Psoas muscle (tissue), 8 donors: Measurements from ENCODE around the gene DNAJB1. TPM values are rescaled to one million over a fixed set of nuclear protein-coding genes. Genes with fewer than 3 reads are reported as not detected.
A peak's percentile ranks its signal among the peaks of the same experiment; 100 is the strongest.

Experiments
- ATAC-seq, 4 donors: fragments of 200-7000 bp; cut with Tn5 transposase; one replicate each; pipeline ENCODE4 v1.9.1; 2020; ENCODE audit warnings: moderate library complexity in 3 of 4, mild to moderate bottlenecking in 2 of 4
- DNase-seq, 2 donors: peaks; one replicate each; pipeline ENCODE4 v3.0.0-alpha.2; 2020
- H3K27ac ChIP-seq: fragments of 200-600 bp; one replicate; pipeline ENCODE4 v1.8.0; 2022
- H3K27me3 ChIP-seq, 3 donors: fragments of 200-600 bp in 1 of 3; one replicate each; pipeline versions ENCODE4 v1.6.1 to v1.8.0; 2013 to 2022; ENCODE audit warnings: low read length in 2 of 3, mild to moderate bottlenecking in 2 of 3, moderate library complexity in 1 of 3; ENCODE audit not compliant: insufficient read depth in 3 of 3
- H3K36me3 ChIP-seq, 2 donors: fragments of 200-600 bp in 1 of 2; one replicate each; pipeline versions ENCODE4 v1.6.1 to v1.8.0; 2013 to 2022; ENCODE audit warnings: low read depth in 1 of 2, mild to moderate bottlenecking in 1 of 2, moderate library complexity in 1 of 2; ENCODE audit not compliant: insufficient read depth in 1 of 2
- H3K4me1 ChIP-seq: fragments of 200-600 bp; one replicate; pipeline ENCODE4 v1.8.0; 2022
- H3K4me3 ChIP-seq: fragments of 200-600 bp; one replicate; pipeline ENCODE4 v1.8.0; 2022; ENCODE audit warnings: mild to moderate bottlenecking
- H3K9me3 ChIP-seq: fragments of 200-600 bp; one replicate; pipeline ENCODE4 v1.8.0; 2022
- WGBS, 3 donors: extraction: QIAGEN DNeasy Blood & Tissue Kit; methylation state at CpG; one replicate each; pipeline versions ENCODE4 v1.1.6 to v1.1.7; 2013; 5-methylcytosine and 5-hydroxymethylcytosine counted together
- intact Hi-C, 2 donors: fragments of 100-400 bp; cut with DNase I; formaldehyde crosslinking; loops; one replicate each; pipeline versions ENCODE4 v1.11.0 to v1.14.2; 2022
- polyA plus RNA-seq, 3 donors: library from polyadenylated mRNA; stranded (reverse); fragments of 200-250 nt; gene quantifications; one replicate each; pipeline ENCODE4 v1.2.3, GENCODE V29; 2013
- total RNA-seq, 4 donors: library from RNA; stranded (reverse); fragmentation: NEBNext Ultra II Directional in 2 of 4; extraction: Animal tissue kit (Norgen Biotek cat#: 25700) in 2 of 4; gene quantifications; one replicate each; pipeline versions ENCODE4 v1.2.1 to v1.2.4, GENCODE V29; 2021 to 2023
- TF ChIP-seq, protein P1 (sequence below): fragments of 200-600 bp; IDR thresholded peaks from one replicate; pipeline ENCODE4 v1.8.0; 2022; ENCODE audit warnings: antibody characterized with exemption
- donor health status: healthy with polysubstance abuse.
- donor health status: DM: no; HTN: no; CAD: no; lungs with moderate emphysema.
- donor health status: Bipolar disorder and iron deficiency.
- donor health status: healthy.
- donor health status: DM: yes; HTN: yes; CAD: no.
- donor health status: DM: no; HTN: no; CAD: no.
- donor health status: DM: no; HTN: no; CAD: no.
- donor health status: DM: yes; HTN: yes; CAD: no.

The DNAJB1 gene
- total and polyA plus RNA-seq, 7 donors = 20.8 to 105 (median 32.6) TPM

DNA sequence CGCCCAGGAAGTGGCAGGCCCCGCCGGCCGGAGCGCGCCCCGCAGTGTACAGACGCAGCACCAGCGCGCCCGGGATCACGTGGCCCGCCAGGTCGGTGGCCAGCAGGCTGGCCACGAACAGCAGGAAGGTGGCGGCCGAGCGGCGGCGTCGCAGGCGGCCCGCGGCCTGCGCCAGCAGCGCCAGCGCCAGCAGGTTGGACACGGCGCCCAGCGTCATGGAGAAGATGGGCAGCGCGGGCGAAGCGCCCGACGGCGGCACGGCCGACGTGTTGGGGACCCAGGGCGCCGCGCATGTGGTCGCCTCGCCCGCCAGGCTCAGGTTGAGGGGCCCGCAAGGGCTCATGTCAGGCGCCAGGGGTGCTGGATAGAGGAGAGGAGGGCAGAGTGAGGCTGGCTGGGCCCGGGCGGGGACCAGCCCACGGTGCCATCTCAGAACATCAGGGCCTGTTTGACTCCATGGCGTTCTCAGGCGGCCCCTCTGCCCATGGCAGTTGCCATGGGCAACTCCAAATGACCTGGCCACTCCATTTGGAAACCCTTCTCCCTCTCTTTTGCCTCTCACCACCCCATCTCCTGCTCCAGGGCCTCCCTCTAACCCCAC is 44.1 kb downstream of the DNAJB1 start:
- Histone ChIP-seq H3K9me3 (no peaks in the 10 kb centered on the region), H3K4me1 (peaks cover 8% of the 10 kb centered on the region), H3K27ac (no peak overlapping the region), H3K27me3 (peaks cover 0 to 38% (median 13%) of the 10 kb centered on the region in 3 donors), H3K36me3 (peaks cover 8 to 31% of the 10 kb centered on the region in 2 donors), H3K4me3 (peak overlapping the region; percentile 48)
- TF ChIP-seq, protein P1, sequence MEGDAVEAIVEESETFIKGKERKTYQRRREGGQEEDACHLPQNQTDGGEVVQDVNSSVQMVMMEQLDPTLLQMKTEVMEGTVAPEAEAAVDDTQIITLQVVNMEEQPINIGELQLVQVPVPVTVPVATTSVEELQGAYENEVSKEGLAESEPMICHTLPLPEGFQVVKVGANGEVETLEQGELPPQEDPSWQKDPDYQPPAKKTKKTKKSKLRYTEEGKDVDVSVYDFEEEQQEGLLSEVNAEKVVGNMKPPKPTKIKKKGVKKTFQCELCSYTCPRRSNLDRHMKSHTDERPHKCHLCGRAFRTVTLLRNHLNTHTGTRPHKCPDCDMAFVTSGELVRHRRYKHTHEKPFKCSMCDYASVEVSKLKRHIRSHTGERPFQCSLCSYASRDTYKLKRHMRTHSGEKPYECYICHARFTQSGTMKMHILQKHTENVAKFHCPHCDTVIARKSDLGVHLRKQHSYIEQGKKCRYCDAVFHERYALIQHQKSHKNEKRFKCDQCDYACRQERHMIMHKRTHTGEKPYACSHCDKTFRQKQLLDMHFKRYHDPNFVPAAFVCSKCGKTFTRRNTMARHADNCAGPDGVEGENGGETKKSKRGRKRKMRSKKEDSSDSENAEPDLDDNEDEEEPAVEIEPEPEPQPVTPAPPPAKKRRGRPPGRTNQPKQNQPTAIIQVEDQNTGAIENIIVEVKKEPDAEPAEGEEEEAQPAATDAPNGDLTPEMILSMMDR = no peak
- ATAC-seq (peak; percentile 31 to 71 (median 60)), DNase-seq (peak in 1 of 2 donors; percentile 56)
- WGBS, 3 donors = 17 to 19% (median 19%) methylated on average over 25 to 53 of the region's 53 CpGs
- intact Hi-C loops = no loop called here

DNA sequence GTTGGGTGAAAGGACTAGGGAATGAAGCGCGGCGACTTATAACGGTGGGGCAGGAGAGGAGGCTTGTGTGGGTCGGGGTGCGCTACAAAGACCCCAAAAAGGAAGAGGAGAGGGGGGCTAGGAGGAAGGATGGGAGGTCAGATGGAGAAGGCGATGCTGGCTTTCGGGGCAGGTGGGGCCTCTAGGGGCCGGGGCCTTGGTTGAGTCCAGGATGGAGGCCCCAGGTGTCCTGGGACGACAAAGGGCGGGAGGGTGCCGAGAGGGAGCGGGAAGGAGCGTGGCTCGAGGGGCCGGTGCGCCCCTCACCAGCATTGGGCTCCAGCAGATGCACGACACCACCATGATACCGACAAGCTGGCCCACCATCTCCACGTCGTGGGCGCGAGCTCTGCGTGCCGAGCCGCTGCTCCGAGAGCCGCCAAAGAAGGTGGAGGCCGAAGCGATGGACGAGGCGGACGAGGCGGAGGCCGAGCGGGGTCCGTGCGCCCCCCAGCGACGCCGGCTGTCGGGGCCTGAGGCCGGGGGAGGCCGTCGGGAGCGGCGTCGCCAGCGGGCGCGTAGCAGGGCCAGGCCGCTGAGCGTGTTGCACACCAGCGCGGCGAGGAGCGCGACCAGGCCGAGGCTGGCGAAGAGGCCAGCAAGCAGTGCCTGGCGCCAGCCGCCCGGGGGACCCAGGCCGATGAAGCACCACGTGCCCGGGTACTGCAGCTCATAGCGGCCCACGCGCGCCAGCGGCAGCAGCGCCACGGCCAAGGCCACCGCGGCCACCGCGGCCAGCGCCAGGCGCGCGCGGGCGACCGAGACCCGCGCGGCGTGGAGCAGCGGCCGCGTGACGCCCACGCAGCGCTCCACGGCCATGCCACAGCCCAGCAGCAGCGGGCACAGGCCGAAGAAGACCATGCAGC is 44.9 kb downstream of the DNAJB1 start:
- Histone ChIP-seq H3K27ac (no peak overlapping the region), H3K9me3 (no peaks in the 10 kb centered on the region), H3K4me3 (peak overlapping the region; percentile 48), H3K36me3 (peaks cover 5 to 27% of the 10 kb centered on the region in 2 donors), H3K27me3 (peaks cover 0 to 38% (median 13%) of the 10 kb centered on the region in 3 donors), H3K4me1 (peaks cover 8% of the 10 kb centered on the region)
- WGBS, 3 donors = 5 to 9% (median 7%) methylated on average over 60 to 97 of the region's 97 CpGs
- TF ChIP-seq, protein P1 = no peak
- intact Hi-C loops = no loop called here
- DNase-seq = no peak
- ATAC-seq = peak in 1 of 4 donors; percentile 2

- peak overlapping the region; percentile 33 for H3K4me3 ChIP-seq
- H3K9me3 ChIP-seq = no peaks in the 10 kb centered on the region
- TF ChIP-seq, protein P1 = peak; percentile 92
- peaks cover 0 to 38% (median 8%) of the 10 kb centered on the region in 3 donors for H3K27me3 ChIP-seq
- ATAC-seq = peak; percentile 62 to 82 (median 67)
- peaks cover 8% of the 10 kb centered on the region for H3K4me1 ChIP-seq
- peaks cover under 1 to 30% of the 10 kb centered on the region in 2 donors for H3K36me3 ChIP-seq
- DNase-seq = peak; percentile 76 to 84
- H3K27ac ChIP-seq = no peak overlapping the region
- WGBS, 3 donors = 2 to 3% (median 2%) methylated on average over 58 to 66 of the region's 66 CpGs
- intact Hi-C loops = no loop called here
These were observed 45.8 kb downstream of the DNAJB1 start for GRCh38 chr19:14472202-14472938.

DNA sequence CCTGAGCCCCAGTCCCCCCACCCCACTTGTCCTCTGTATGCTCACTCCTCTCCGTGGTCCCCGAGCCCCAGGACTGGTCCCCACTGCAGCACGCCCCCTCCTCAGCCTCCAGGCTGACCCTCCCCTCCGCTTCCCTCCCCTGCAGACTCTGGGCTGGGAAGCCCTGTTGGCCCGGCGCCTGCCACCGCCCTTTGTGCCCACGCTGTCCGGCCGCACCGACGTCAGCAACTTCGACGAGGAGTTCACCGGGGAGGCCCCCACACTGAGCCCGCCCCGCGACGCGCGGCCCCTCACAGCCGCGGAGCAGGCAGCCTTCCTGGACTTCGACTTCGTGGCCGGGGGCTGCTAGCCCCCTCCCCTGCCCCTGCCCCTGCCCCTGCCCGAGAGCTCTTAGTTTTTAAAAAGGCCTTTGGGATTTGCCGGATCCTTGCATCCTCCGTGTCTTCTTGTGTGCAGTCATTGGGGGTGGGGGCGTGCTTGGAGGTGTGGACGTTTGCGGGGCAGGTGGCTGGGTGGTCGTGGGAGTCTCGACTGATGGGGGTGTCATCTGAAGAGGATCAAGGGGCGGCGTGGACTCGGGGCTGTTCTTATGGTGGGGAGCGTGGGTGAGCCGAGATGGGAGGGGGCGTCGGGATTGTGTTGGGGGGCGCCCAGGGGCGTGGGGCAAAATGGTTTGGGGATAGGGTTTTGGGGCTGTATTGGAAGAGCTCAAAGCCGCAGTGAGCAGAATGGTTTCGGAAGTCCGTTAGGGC is 46.6 kb downstream of the DNAJB1 start:
- no peaks in the 10 kb centered on the region for H3K9me3 ChIP-seq
- H3K27ac ChIP-seq = no peak overlapping the region
- peaks cover 8% of the 10 kb centered on the region for H3K4me1 ChIP-seq
- TF ChIP-seq, protein P1 = no peak
- DNase-seq = no peak
- H3K27me3 ChIP-seq = peaks cover 0 to 31% (median 8%) of the 10 kb centered on the region in 3 donors
- no peak overlapping the region for H3K4me3 ChIP-seq
- 76 to 84% (median 76%) methylated on average over 44 to 46 of the region's 46 CpGs for WGBS, 3 donors
- no peak for ATAC-seq
- peaks cover 0 to 37% of the 10 kb centered on the region in 2 donors for H3K36me3 ChIP-seq
- intact Hi-C loops = no loop called here
